ENCODE measurements around the gene PAPPA2. TPM values are rescaled to one million over a fixed set of nuclear protein-coding genes. Genes with fewer than 3 reads are reported as not detected.

The PAPPA2 gene
- total RNA-seq, 1 donor from 2014 or later: 3.8 TPM

- no peak for DNase-seq
Measured at GRCh38 chr1:176863613-176864012, 400.6 kb downstream of the PAPPA2 start.

DNA sequence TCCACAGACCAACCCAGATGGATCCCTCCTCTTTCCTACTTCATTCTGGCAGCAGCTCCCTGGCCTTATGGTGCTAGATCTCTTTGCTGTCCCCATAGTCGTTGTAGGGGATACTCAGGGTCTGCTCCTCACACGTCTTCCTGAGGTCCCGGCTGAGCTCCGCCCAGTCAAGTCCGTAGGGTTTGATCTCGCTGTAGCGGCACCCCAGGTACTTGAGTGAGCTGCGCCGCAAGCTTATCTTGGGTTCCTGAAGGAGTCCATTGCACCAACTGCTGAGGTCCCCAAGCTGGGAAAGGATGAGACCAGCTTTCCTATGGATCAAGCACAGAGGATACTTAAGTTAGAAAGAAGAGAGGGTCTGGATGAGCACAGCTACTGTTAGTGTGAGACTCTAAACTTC, 401.2 kb downstream of the PAPPA2 start:
- DNase-seq: no peak

DNA sequence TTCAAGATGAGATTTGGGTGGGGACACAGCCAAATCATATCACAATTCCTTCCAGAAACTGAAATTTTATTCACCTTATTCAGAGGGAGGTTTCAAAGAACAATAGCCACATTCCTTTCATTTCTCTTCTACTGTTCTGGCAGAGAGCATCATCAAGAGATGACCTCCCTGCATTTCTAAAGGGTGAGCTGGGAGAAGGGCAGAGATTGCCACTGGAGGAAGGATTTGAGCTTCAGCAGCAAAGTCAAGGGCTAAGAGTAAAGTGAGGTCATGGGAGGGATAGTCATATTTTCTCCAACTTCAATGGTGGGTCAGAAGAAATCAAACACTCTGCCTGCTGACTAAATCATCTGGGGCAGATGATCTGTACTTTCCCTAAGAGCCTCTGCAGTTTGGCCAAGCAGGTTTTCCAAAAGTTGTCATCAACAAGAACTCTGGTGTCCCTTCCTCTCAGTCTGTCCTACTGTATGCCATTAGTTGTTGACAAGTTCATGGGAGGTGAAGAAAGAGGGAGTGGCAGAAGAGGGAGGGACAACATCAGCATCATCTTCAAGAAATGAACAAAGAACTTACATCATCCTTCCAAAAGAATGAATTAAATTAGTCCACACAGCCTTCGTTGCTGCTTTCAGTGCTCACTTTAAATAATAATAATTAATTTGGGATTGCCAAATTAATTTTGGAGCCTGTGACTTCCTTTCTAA, 403.2 kb downstream of the PAPPA2 start:
- DNase-seq: no peak

DNA sequence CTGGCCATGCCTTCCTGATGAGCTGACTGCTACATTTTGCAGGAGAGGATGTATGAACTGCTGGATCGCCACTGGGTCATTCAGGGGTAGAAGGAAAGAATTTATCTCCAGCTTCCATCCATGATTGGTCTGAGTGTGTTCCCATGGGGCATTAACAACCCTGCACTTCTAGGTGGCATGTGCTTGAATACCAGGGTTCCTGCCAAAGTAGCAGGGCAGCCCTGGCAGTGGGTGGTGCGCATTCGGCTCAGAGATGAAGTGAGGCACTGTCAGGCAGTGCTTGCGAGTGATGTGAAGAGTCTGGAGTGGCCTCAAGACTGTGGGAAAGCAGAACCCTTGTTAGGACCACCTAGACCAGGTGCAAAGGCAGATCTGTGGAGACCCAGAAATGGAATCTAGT, 406.6 kb downstream of the PAPPA2 start:
- DNase-seq: no peak

DNA sequence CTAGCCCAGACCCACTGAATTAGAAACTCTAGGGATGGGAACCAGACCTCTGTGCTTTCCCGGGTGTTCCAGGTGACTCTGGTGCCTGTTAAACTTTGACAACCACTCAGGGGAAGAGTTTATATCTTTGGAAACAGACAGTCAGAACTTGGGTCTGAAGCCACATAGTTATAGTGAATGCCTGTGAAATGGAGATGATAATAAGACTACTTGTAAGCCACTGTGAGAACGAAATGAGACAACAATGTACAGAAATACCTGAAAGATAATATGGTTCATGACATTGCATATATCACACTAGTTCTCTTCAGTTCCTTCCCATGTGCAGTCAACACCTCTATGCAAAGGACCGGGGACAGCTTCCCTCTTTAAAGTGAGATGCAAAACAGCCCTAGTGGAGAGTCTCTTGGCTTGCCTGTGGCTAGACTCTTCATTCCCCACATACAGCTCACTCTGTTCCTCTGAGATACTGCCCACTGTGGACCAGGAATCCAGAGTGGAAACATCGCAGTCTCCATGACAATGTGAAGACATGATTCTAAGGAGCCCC, 414.1 kb downstream of the PAPPA2 start:
- no peak for DNase-seq

- no peak for DNase-seq
Measured at GRCh38 chr1:176877557-176877956, 414.6 kb downstream of the PAPPA2 start.

DNA sequence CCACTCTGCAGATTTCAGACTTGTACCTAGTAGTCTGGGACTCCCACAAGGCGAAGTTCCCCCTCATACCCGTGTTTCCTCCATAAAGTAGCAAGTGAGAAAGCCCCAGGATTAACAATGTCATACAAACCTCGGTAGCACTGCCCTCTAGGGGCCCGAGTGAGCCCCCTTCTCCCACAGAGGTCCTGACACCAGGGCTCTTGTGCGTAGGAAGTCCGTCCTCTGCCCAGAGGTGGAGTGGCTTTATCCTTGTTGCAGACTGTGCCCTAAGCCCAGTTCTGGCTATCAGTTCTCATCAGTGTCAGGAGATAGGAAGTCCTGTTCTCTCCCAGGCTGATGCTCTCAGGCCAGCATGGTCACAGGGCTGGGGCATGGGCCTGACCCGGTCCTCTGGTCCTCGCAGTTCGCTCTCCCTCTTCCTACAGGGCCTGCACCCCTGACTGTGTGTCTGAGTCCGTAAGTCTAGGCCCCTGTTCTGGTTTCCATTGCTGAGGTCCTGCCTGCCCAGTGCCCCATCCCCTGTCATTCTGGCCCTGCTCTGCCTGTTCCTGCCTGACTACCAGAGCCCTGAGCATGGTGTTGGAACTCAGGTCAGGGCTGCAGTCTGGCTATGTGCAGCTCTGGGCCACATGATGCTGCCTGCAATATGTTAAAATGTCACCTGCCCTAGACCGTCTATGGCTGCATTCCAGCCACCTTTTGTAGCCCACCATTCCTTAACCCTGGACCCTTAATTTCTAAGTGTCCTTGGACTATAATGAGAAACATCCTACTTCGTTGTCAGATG, 416.0 kb downstream of the PAPPA2 start:
- DNase-seq: no peak

DNA sequence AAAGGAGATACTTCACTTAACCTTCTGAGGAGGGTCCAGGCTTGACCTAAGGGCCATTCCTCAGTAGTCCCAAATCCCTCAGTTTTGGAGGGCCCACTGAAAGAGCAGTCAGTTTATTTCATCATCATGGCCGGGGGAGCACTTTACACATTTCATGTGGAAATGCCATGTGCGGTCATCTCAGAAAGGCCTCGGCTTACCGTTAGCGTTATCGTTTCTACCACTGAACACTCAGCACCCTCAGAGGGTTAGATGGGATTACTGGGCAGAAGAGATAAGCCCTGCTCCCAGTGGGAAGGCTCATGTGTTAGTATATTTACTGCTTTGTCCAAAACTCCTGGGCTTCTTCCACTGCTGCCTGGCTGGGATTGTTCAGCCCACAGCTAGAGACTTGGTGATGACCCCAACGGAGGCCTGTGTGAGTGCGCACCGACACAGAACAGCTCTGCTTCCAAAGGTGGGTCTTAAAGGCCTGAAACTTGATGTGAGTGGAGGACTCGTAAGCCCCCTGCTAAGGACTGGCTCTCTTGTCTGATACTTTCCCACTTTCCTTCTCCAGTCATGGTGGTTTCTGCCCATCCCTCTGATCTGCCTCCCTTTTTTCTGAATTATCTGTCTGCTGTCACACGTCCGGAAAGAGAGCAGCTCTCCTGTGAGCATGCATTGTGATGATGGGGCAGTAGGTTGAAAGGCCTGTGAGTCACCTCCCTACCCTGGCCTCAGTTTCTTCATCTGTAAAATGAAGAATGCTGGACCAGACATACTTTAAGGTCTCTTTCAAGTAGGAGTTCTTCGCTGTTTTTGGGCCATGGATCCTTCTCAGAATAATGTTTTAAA, 417.0 kb downstream of the PAPPA2 start:
- DNase-seq: no peak

DNA sequence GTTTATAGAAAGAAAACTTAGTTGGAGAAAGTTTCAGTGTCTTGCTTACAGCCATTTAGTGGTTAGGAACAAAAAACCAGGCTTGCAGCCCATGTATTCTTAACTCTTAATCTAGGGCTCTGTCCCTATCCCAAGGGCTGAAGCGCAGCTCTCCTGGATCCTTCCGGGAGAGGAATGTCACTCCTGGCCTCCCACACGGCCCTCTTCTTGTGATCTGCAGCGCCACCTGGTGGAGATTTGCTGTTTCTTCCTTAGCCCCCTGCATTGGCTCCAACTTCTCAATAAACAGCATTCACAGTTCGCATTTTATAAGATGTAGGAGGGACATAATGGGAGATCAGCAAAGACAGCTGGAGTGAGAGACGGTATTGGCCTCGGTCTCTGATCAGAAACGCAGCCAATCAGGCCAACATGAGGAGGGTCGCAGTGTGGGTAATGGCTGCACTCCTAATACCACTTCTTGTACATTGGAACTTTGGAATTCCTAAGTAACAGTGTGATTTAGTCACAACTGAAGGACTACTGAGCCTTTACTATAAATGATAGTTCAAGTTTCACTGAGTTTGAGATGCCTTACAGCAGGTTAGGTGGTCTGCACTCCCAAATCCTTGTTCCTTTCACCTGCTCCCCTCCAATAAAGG, 418.1 kb downstream of the PAPPA2 start:
- peak; percentile 90 for DNase-seq

DNA sequence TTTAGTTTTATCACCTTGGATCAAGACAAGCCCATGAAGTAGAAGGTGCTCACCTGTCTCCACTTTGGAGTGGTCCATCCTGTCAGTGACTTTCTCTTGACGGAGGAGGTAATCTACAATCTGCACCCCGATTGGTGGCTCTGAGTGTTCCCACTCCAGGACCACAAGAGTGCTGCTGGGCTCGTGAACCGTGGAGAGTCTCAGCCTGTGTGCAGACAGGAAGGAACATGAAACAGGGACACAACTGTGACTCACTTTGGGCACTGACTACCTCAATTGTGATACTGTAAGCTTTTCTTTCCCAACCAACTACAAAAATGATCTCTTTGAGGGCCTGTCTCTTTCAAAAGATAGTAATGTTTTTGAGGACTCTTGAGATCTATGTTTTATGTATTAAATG, 421.3 kb downstream of the PAPPA2 start:
- DNase-seq: no peak

GRCh38 chr1:176884911-176885310, 421.9 kb downstream of the PAPPA2 start:
- peak; percentile 19 for DNase-seq

DNA sequence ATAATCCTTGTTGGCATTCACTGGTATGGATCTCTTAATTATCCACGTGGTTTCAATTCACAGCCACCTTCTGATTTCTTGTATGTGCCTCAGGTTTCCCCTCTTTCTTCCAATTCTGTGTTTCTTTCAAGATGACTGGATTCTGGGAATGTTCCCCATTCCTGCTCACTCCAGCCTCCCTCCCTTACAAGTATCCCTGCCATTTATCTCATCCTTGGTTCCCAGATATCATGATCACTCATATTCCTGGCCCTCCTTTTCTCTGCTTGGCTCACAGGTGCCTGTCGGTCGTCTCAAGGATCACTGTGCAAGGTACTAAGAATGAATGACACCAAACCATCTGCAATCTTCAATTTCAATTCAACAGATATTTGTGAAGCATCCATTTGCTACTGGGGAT, 422.4 kb downstream of the PAPPA2 start:
- DNase-seq: no peak

DNA sequence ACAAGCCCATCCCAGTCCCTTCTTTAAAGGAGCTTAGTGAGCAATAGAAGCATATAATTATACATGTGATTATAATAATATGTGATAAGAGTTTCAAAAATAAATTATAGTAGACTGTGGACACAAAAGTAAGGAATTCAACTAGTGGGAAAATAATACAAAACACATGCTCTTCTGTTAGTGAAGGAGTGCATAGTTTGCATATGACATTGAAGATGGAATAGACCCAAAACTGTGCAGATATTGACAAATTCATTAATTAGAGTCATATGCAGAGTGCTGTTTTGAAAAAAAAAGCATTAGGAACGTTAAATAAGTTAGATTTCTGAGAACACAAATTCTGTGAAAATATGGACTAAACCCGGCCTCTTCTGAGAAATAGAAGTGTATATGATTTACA, 422.8 kb downstream of the PAPPA2 start:
- DNase-seq: peak; percentile 26

- no peak for DNase-seq
Measured at GRCh38 chr1:176888471-176889032, 425.6 kb downstream of the PAPPA2 start.

- DNase-seq: no peak
Measured at GRCh38 chr1:176893625-176894352, 430.8 kb downstream of the PAPPA2 start.

DNA sequence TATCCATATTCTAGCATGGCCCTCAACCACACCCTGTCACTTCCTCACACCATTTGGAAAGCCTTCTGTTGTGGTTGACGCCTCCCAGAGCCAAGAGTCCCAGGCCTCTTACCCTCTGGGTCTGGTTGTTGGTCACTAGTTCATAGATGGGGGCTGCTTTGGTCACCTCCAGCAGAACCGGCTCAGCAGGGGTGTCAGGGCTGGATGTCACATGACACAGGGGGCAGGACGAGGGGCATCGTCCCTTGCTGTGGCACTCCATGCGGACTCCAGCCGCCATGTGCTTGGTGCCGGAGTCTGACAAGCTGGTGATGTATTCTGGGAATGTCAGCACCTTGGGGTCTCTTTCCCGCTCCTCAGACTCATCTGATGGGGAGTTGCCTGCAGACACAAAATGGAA, 431.5 kb downstream of the PAPPA2 start:
- DNase-seq: no peak
